ENCODE data around the gene TRIM8. TPM values are rescaled to one million over a fixed set of nuclear protein-coding genes. Genes with fewer than 3 reads are reported as not detected.
A peak's percentile ranks its signal among the peaks of the same experiment; 100 is the strongest.

Gene TRIM8
- total RNA-seq, 1 experiment from 2014 or later, result 37.0 TPM

DNA sequence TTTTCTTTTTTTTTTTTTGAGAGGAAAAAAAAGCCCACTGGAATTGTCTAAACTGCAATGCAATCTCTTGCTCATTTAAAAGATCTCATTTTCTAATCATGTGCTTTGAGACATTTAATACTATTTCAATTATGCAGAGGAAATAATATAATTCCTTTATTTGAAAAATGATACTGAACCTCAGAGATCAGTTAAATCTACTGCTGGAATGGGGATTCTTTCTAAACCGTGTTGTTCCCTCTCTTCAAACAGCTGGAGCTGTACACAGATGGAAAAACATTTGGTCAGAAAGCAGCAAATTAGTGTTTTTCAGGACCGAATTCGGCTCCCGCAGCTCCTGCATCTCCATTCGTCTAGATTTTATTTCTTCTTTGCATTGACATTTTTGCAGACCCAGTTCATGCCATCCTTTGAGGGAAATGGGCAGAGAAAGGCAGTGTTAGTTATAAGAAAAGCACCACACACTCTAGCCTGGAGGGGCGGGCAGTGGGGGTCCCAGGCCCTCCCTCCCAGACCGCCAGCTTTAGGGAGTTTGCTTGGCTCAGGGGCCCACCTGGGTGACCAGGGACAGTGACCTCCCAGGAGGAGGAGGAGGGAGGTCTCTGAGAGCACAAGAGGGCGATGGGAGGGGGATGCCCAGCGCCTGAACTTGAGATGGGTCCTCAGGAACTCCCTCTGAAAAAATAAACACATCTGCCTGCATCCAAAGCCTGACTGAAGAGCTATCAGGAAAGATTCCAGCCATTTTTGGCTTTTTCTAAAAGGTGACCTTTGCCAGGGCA is 32.4 kb downstream of the TRIM8 start:
- Histone ChIP-seq H3K14ac (ENCODE audit: insufficient read depth, low read length) (no peak overlapping the region), H3K4me1 (ENCODE audit: insufficient read depth, low read length) (peaks cover 15% of the 10 kb centered on the region; the same call in 1 of the 2 replicates), H2BK5ac (ENCODE audit: insufficient read length, low read length) (no peak overlapping the region), H2BK120ac (ENCODE audit: low read depth, low read length, poor library complexity, severe bottlenecking) (no peak overlapping the region), H2BK20ac (ENCODE audit: low read depth, low read length, poor library complexity, severe bottlenecking) (no peak overlapping the region), H3K56ac (ENCODE audit: insufficient read length, low read depth, low read length) (no peak overlapping the region), H3K4me2 (ENCODE audit: insufficient read depth, insufficient read length, low read length) (no peak overlapping the region), H3K27ac (ENCODE audit: insufficient read length, low read depth, low read length) (no peak overlapping the region), H2AK5ac (ENCODE audit: insufficient read length, low read length) (no peak overlapping the region), H3K9ac (ENCODE audit: extremely low read depth, insufficient read length, low read length) (no peak overlapping the region), H3K9me3 (ENCODE audit: control insufficient read depth, low read depth, low read length) (no peaks in the 10 kb centered on the region), H3K79me1 (ENCODE audit: insufficient read depth, low read depth, low read length, poor library complexity, severe bottlenecking) (no peaks in the 10 kb centered on the region), H4K5ac (ENCODE audit: insufficient read length, low read depth, low read length) (no peak overlapping the region), H2BK12ac (ENCODE audit: insufficient read length, low read depth, low read length) (no peak overlapping the region), H2BK15ac (ENCODE audit: low read depth, low read length) (no peak overlapping the region), H3K18ac (ENCODE audit: insufficient read length, low read depth, low read length) (no peak overlapping the region), H3K4ac (ENCODE audit: low read depth, low read length) (no peak overlapping the region), H3K27me3 (ENCODE audit: insufficient read depth, low read length) (no peaks in the 10 kb centered on the region), H3T11ph (ENCODE audit: low read length) (no peak overlapping the region), H3K23me2 (ENCODE audit: insufficient read length, low read depth, low read length, poor library complexity, severe bottlenecking) (no peaks in the 10 kb centered on the region), H4K91ac (ENCODE audit: insufficient read length, low read depth, low read length) (no peak overlapping the region), H2AFZ (ENCODE audit: low read length) (no peak overlapping the region), H4K20me1 (ENCODE audit: control insufficient read depth, insufficient read depth, insufficient read length) (no peaks in the 10 kb centered on the region), H4K8ac (replicated peaks; ENCODE audit: insufficient read length, low read depth, low read length) (no peak overlapping the region), H3K79me2 (ENCODE audit: insufficient read depth, low read length) (no peaks in the 10 kb centered on the region), H3K23ac (ENCODE audit: insufficient read length, low read depth, low read length) (no peak overlapping the region)
- Mint-ChIP-seq H3K4me1 (peaks cover 68 to 74% of the 10 kb centered on the region in 2 experiments), H3K27ac (peak overlapping the region in 1 of 3 experiments; percentile 65; a peak in 1 of 7 replicates), H3K36me3 (ENCODE audit: insufficient read depth in 1 of 3, low read depth in 3 of 3) (peaks cover 2 to 11% (median 8%) of the 10 kb centered on the region in 3 experiments; a peak in 6 of 7 replicates), H3K9me3 (no peaks in the 10 kb centered on the region), H3K4me3 (no peak overlapping the region), H3K27me3 (ENCODE audit: low read depth) (no peaks in the 10 kb centered on the region)
- TF ChIP-seq, protein P1, sequence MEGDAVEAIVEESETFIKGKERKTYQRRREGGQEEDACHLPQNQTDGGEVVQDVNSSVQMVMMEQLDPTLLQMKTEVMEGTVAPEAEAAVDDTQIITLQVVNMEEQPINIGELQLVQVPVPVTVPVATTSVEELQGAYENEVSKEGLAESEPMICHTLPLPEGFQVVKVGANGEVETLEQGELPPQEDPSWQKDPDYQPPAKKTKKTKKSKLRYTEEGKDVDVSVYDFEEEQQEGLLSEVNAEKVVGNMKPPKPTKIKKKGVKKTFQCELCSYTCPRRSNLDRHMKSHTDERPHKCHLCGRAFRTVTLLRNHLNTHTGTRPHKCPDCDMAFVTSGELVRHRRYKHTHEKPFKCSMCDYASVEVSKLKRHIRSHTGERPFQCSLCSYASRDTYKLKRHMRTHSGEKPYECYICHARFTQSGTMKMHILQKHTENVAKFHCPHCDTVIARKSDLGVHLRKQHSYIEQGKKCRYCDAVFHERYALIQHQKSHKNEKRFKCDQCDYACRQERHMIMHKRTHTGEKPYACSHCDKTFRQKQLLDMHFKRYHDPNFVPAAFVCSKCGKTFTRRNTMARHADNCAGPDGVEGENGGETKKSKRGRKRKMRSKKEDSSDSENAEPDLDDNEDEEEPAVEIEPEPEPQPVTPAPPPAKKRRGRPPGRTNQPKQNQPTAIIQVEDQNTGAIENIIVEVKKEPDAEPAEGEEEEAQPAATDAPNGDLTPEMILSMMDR (conservative IDR thresholded peaks at IDR 0.05), result no peak
- no peak for DNase-seq
- WGBS (ENCODE audit: extremely low coverage, insufficient read length, low lambda C conversion rate), result no CpG with 5 or more reads among the region's 9 CpGs

Measured in H9 (cell line).